HUES64 (cell line): ENCODE measurements around the gene ZGPAT. TPM values are rescaled to one million over a fixed set of nuclear protein-coding genes. Genes with fewer than 3 reads are reported as not detected.
A peak's percentile ranks its signal among the peaks of the same experiment; 100 is the strongest.
"Not testable (repeated sequence)": the region's sequence is repeated elsewhere in the genome, so short reads cannot be mapped to it uniquely, and the experiment has no call there.

Experiments used
- H3K27ac ChIP-seq: 2 replicates; pipeline ENCODE4 v1.7.0; 2013; ENCODE audit warnings: low read depth, low read length, inconsistent platforms
- H3K27me3 ChIP-seq: 2 replicates; pipeline ENCODE4 v1.6.1; 2013; ENCODE audit warnings: mild to moderate bottlenecking, low read length; ENCODE audit not compliant: insufficient read depth
- H3K36me3 ChIP-seq: 2 replicates; pipeline ENCODE4 v1.6.1; 2013; ENCODE audit warnings: mild to moderate bottlenecking, low read length; ENCODE audit not compliant: insufficient read depth
- H3K4me1 ChIP-seq: 2 replicates; pipeline ENCODE4 v1.6.1; 2013; ENCODE audit warnings: mild to moderate bottlenecking, low read length, moderate library complexity; ENCODE audit not compliant: insufficient read depth
- H3K4me3 ChIP-seq: 2 replicates; pipeline ENCODE4 v1.5.1; 2013; ENCODE audit warnings: mild to moderate bottlenecking, low read length, moderate library complexity
- H3K9ac ChIP-seq: 2 replicates; pipeline ENCODE4 v1.6.1; 2013; ENCODE audit warnings: mild to moderate bottlenecking, low read depth, low read length
- H3K9me3 ChIP-seq: 2 replicates; pipeline ENCODE4 v1.6.1; 2013; ENCODE audit warnings: low read depth, low read length; ENCODE audit not compliant: insufficient read depth
- WGBS: fragments of 150-250, 120-280 bp; methylation state at CpG from one replicate; pipeline ENCODE4 v1.1.7; 2013; ENCODE audit warnings: missing lambda C conversion rate; 5-methylcytosine and 5-hydroxymethylcytosine counted together
- polyA plus RNA-seq, 2 experiments: library from polyadenylated mRNA; stranded (reverse); fragments of 50-300 nt; gene quantifications; one replicate each; pipeline ENCODE4 v1.2.3, GENCODE V29; 2013

ZGPAT gene
- 16.8 TPM for polyA plus RNA-seq (2013, experiment 1 of 2)
- polyA plus RNA-seq (2013, experiment 2 of 2) = 16.4 TPM

GRCh38 chr20:63707558-63708300, at the start of gene ZGPAT, which contains the start of gene ARFRP1:
TSS of gene ZGPAT (plus strand) at chr20:63708039. CDS start at chr20:63708581, 542 bp downstream.
TSS of gene ARFRP1 (minus strand) at chr20:63707976. CDS start at chr20:63707091, 885 bp downstream.
- H3K27me3 ChIP-seq = no peaks in the 10 kb centered on the region
- no peaks in the 10 kb centered on the region for H3K9me3 ChIP-seq
- peaks cover 53% of the 10 kb centered on the region for H3K36me3 ChIP-seq
- under 1% methylated on average over 98 of the region's 98 CpGs for WGBS
- peak within 1 kb of the TSS; percentile 49; the same call in 1 of the 2 replicates for H3K27ac ChIP-seq
- peak within 1 kb of the TSS; percentile 89 for H3K4me3 ChIP-seq
- no peaks in the 10 kb centered on the region for H3K4me1 ChIP-seq
- H3K9ac ChIP-seq = peak within 1 kb of the TSS; percentile 82

GRCh38 chr20:63658749-63659187, 49.1 kb upstream of the ZGPAT start:
- peaks cover 10% of the 10 kb centered on the region for H3K4me1 ChIP-seq
- WGBS = 6% methylated on average over 25 of the region's 25 CpGs

GRCh38 chr20:63659370-63659769, 48.5 kb upstream of the ZGPAT start:
- H3K27me3 ChIP-seq = no peaks in the 10 kb centered on the region
- no peaks in the 10 kb centered on the region for H3K9me3 ChIP-seq
- H3K4me1 ChIP-seq = peaks cover 6% of the 10 kb centered on the region; the same call in 1 of the 2 replicates
- H3K36me3 ChIP-seq = peaks cover 38% of the 10 kb centered on the region
- peak overlapping the region; percentile 89 for H3K4me3 ChIP-seq
- no peak overlapping the region for H3K27ac ChIP-seq
- WGBS = 85% methylated on average over 13 of the region's 13 CpGs
- no peak overlapping the region for H3K9ac ChIP-seq

More at GRCh38 chr20:63658749-63659187, 49.1 kb upstream of the ZGPAT start:
- Histone ChIP-seq H3K9me3 (no peaks in the 10 kb centered on the region), H3K4me3 (peak overlapping the region; percentile 89), H3K27ac (peak overlapping the region; percentile 17; the same call in 1 of the 2 replicates), H3K9ac (peak overlapping the region; percentile 82), H3K27me3 (no peaks in the 10 kb centered on the region), H3K36me3 (peaks cover 38% of the 10 kb centered on the region)

GRCh38 chr20:63660174-63660573, 47.7 kb upstream of the ZGPAT start:
- not testable (repeated sequence) for H3K4me1 ChIP-seq, H3K9ac ChIP-seq, H3K4me3 ChIP-seq, H3K27me3 ChIP-seq, H3K27ac ChIP-seq, H3K9me3 ChIP-seq
- H3K36me3 ChIP-seq = peaks cover 38% of the 10 kb centered on the region
- 92% methylated on average over 10 of the region's 10 CpGs for WGBS

- WGBS = 95% methylated on average over 8 of the region's 8 CpGs
- peaks cover 42% of the 10 kb centered on the region for H3K36me3 ChIP-seq
- H3K9ac ChIP-seq = no peak overlapping the region
Measured at GRCh38 chr20:63660622-63661021, 47.2 kb upstream of the ZGPAT start.

GRCh38 chr20:63661108-63661507, 46.7 kb upstream of the ZGPAT start:
- WGBS = 95% methylated on average over 22 of the region's 22 CpGs
- Histone ChIP-seq H3K4me1 (no peaks in the 10 kb centered on the region), H3K9ac (no peak overlapping the region), H3K27ac (no peak overlapping the region), H3K9me3 (no peaks in the 10 kb centered on the region), H3K36me3 (peaks cover 47% of the 10 kb centered on the region), H3K4me3 (no peak overlapping the region), H3K27me3 (no peaks in the 10 kb centered on the region)

More at GRCh38 chr20:63660622-63661021, 47.2 kb upstream of the ZGPAT start:
- Histone ChIP-seq H3K9me3 (no peaks in the 10 kb centered on the region), H3K27ac (no peak overlapping the region), H3K4me1 (no peaks in the 10 kb centered on the region), H3K27me3 (no peaks in the 10 kb centered on the region), H3K4me3 (no peak overlapping the region)

GRCh38 chr20:63661959-63662812, 45.7 kb upstream of the ZGPAT start:
- Histone ChIP-seq H3K4me1 (no peaks in the 10 kb centered on the region), H3K36me3 (peaks cover 54% of the 10 kb centered on the region), H3K4me3 (no peak overlapping the region), H3K27ac (no peak overlapping the region), H3K9me3 (no peaks in the 10 kb centered on the region), H3K27me3 (no peaks in the 10 kb centered on the region), H3K9ac (no peak overlapping the region)
- 95% methylated on average over 33 of the region's 33 CpGs for WGBS

GRCh38 chr20:63662813-63663189, 45.0 kb upstream of the ZGPAT start:
- no peak overlapping the region for H3K9ac ChIP-seq
- no peak overlapping the region for H3K27ac ChIP-seq
- no peaks in the 10 kb centered on the region for H3K9me3 ChIP-seq
- H3K27me3 ChIP-seq = no peaks in the 10 kb centered on the region
- H3K4me3 ChIP-seq = no peak overlapping the region
- H3K4me1 ChIP-seq = no peaks in the 10 kb centered on the region
- WGBS = 93% methylated on average over 9 of the region's 9 CpGs
- H3K36me3 ChIP-seq = peaks cover 60% of the 10 kb centered on the region

GRCh38 chr20:63663332-63664066, 44.3 kb upstream of the ZGPAT start:
- Histone ChIP-seq H3K9me3 (no peaks in the 10 kb centered on the region), H3K36me3 (peaks cover 66% of the 10 kb centered on the region), H3K27me3 (no peaks in the 10 kb centered on the region), H3K9ac (no peak overlapping the region), H3K27ac (no peak overlapping the region), H3K4me3 (no peak overlapping the region), H3K4me1 (no peaks in the 10 kb centered on the region)
- 94% methylated on average over 26 of the region's 26 CpGs for WGBS

- Histone ChIP-seq H3K4me3 (no peak overlapping the region), H3K4me1 (no peaks in the 10 kb centered on the region), H3K9me3 (no peaks in the 10 kb centered on the region), H3K27ac (no peak overlapping the region; the same call in 1 of the 2 replicates), H3K9ac (no peak overlapping the region), H3K36me3 (peaks cover 74% of the 10 kb centered on the region), H3K27me3 (no peaks in the 10 kb centered on the region)
- 92% methylated on average over 22 of the region's 22 CpGs for WGBS
Measured at GRCh38 chr20:63664143-63664851, 43.5 kb upstream of the ZGPAT start.
